ENCODE measurements around the gene GRB10. TPM values are rescaled to one million over a fixed set of nuclear protein-coding genes. Genes with fewer than 3 reads are reported as not detected.

Gene GRB10
- total and polyA plus RNA-seq, 3 experiments from 2014 or later: 0.20 to 0.49 (median 0.20) TPM

DNA sequence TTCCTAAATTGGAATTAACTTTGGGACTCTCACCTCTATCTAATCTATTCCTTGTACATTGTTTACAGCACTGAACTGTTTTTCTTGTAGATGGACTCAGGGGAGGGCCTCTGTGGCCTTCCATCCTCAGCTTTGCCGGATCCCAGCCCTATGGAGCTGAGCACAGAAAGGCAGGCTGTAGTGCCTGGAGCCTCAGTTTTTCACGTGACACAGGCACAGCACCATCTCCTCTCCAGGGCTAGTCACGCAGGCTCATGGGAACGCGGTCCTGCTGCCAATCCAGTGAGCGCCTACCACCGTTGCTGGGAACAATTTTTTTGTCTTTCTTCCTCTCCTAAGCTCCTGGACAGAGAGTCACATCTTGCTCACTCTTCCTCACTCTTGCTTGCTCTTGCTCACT lies 141.9 kb downstream of the GRB10 start:
- POLR2A ChIA-PET: no interaction called here

DNA sequence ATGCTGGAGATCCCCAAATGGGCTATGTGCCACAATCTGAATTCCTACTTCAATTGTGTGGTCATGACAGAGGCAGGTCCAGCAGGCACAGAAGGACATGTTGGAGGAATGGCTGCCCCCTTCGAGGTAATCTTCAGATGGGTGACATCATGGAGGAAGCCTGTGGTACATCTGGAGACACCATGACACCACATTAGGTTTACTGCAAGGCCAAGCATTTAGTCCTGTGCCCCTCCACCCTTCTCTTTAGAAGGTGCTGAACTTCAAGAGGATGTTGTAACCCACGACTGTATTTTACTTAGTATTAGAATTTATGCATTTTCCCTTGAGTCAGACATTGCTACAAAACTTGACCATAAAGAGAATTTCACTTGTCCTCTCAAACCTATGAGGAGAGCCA lies 142.4 kb downstream of the GRB10 start:
- CTCF ChIA-PET: interaction anchor here (1.2 kb wide), 1 partner anchor 38 kb away, joined by 3 read pairs; no protein-coding TSS in a partner anchor
- H3K27me3 Mint-ChIP-seq: peaks cover 3 to 10% of the 10 kb centered on the region in 2 donors
- H3K36me3 Mint-ChIP-seq: peaks cover 0 to 4% (median 0%) of the 10 kb centered on the region in 3 donors

More for the DNA sequence above, 141.9 kb downstream of the GRB10 start:
- Mint-ChIP-seq H3K4me1 (peaks cover 0 to 1% (median 1%) of the 10 kb centered on the region in 3 donors), H3K4me3 (no peak overlapping the region), H3K9me3 (no peaks in the 10 kb centered on the region), H3K27ac (peak overlapping the region in 1 of 8 donors; percentile 6), H3K27me3 (peaks cover 3 to 6% of the 10 kb centered on the region in 2 donors), H3K36me3 (no peaks in the 10 kb centered on the region)
- no peak for DNase-seq
- Histone ChIP-seq H3K4me3 (ENCODE audit: low read length) (no peak overlapping the region), H3K27me3 (ENCODE audit: insufficient read depth, low read length, poor library complexity, severe bottlenecking) (no peaks in the 10 kb centered on the region), H3K9me3 (ENCODE audit: low read length) (no peaks in the 10 kb centered on the region), H3K27ac (ENCODE audit: low read depth, low read length) (no peak overlapping the region), H3K36me3 (ENCODE audit: insufficient read depth, low read length) (no peaks in the 10 kb centered on the region), H3K4me1 (ENCODE audit: insufficient read depth, low read length) (no peaks in the 10 kb centered on the region)
- CTCF ChIA-PET: interaction anchor here (1.0 to 1.3 kb wide), 3 partner anchors 8 to 45 kb away, joined by 3 to 10 read pairs (median 4); no protein-coding TSS in a partner anchor

GRCh38 chr7:50637725-50638643 lies 144.7 kb downstream of the GRB10 start:
- Histone ChIP-seq H3K4me3 (ENCODE audit: low read length) (no peak overlapping the region), H3K27ac (ENCODE audit: low read depth, low read length) (no peak overlapping the region), H3K4me1 (ENCODE audit: insufficient read depth, low read length) (no peaks in the 10 kb centered on the region), H3K36me3 (ENCODE audit: insufficient read depth, low read length) (no peaks in the 10 kb centered on the region), H3K27me3 (ENCODE audit: insufficient read depth, low read length, poor library complexity, severe bottlenecking) (no peaks in the 10 kb centered on the region), H3K9me3 (ENCODE audit: low read length) (no peaks in the 10 kb centered on the region)
- Mint-ChIP-seq H3K27ac (no peak overlapping the region), H3K4me1 (peaks cover 0 to 2% (median 2%) of the 10 kb centered on the region in 3 donors), H3K9me3 (peaks cover 0 to 3% (median 0%) of the 10 kb centered on the region in 5 donors), H3K27me3 (peaks cover 4 to 25% of the 10 kb centered on the region in 2 donors), H3K36me3 (peaks cover 0 to 12% (median 0%) of the 10 kb centered on the region in 3 donors), H3K4me3 (no peak overlapping the region)
- DNase-seq: no peak
- POLR2A ChIA-PET: no interaction called here
- CTCF ChIA-PET: interaction anchor here (1.1 kb wide), 1 partner anchor 24 kb away, joined by 3 read pairs; no protein-coding TSS in a partner anchor

More for the DNA sequence above, 142.4 kb downstream of the GRB10 start:
- Mint-ChIP-seq H3K9me3 (peaks cover 0 to 3% (median 0%) of the 10 kb centered on the region in 5 donors), H3K4me3 (no peak overlapping the region), H3K4me1 (no peaks in the 10 kb centered on the region), H3K27ac (no peak overlapping the region)
- POLR2A ChIA-PET: no interaction called here
- Histone ChIP-seq H3K27me3 (ENCODE audit: insufficient read depth, low read length, poor library complexity, severe bottlenecking) (no peaks in the 10 kb centered on the region), H3K4me1 (ENCODE audit: insufficient read depth, low read length) (no peaks in the 10 kb centered on the region), H3K27ac (ENCODE audit: low read depth, low read length) (no peak overlapping the region), H3K36me3 (ENCODE audit: insufficient read depth, low read length) (no peaks in the 10 kb centered on the region), H3K4me3 (ENCODE audit: low read length) (no peak overlapping the region), H3K9me3 (ENCODE audit: low read length) (no peaks in the 10 kb centered on the region)
- DNase-seq: no peak

GRCh38 chr7:50634378-50634777 lies 148.3 kb downstream of the GRB10 start:
- POLR2A ChIA-PET: no interaction called here
- CTCF ChIA-PET: interaction anchor here (1.3 to 3.8 kb wide), 6 partner anchors 13 to 45 kb away, joined by 3 to 27 read pairs (median 13); no protein-coding TSS in a partner anchor

DNA sequence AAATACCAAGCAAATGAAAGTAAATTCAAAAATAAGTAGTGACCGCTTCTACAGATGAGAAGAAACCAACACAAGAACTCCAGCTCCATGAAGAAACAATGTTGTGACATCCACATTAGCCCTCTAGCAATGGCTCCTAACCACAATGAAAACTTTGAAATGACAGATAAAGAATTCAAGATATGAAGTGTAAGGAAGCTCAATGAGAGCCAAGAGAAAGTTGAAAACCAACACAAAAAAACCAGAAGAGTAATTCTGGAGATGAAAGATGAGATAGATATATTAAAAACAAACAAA lies 149.3 kb downstream of the GRB10 start:
- ChIA-PET CTCF (interaction anchor here (1.0 to 3.8 kb wide), 19 partner anchors 8 to 540 kb away, joined by 3 to 27 read pairs (median 9); partner anchors contain the start of gene ZPBP), POLR2A (no interaction called here)
- no peak for DNase-seq
- Mint-ChIP-seq H3K9me3 (peaks cover 0 to 3% (median 0%) of the 10 kb centered on the region in 5 donors), H3K27ac (no peak overlapping the region), H3K4me3 (no peak overlapping the region), H3K36me3 (peaks cover 0 to 12% (median 0%) of the 10 kb centered on the region in 3 donors), H3K4me1 (peaks cover 0 to 5% (median 3%) of the 10 kb centered on the region in 3 donors), H3K27me3 (peaks cover 4 to 31% of the 10 kb centered on the region in 2 donors)
- Histone ChIP-seq H3K36me3 (ENCODE audit: insufficient read depth, low read length) (no peaks in the 10 kb centered on the region), H3K4me1 (ENCODE audit: insufficient read depth, low read length) (no peaks in the 10 kb centered on the region), H3K4me3 (ENCODE audit: low read length) (no peak overlapping the region), H3K27ac (ENCODE audit: low read depth, low read length) (no peak overlapping the region), H3K9me3 (ENCODE audit: low read length) (no peaks in the 10 kb centered on the region), H3K27me3 (ENCODE audit: insufficient read depth, low read length, poor library complexity, severe bottlenecking) (no peaks in the 10 kb centered on the region)

More at GRCh38 chr7:50634378-50634777, 148.3 kb downstream of the GRB10 start:
- Histone ChIP-seq H3K27me3 (ENCODE audit: insufficient read depth, low read length, poor library complexity, severe bottlenecking) (no peaks in the 10 kb centered on the region), H3K36me3 (ENCODE audit: insufficient read depth, low read length) (no peaks in the 10 kb centered on the region), H3K4me3 (ENCODE audit: low read length) (no peak overlapping the region), H3K4me1 (ENCODE audit: insufficient read depth, low read length) (no peaks in the 10 kb centered on the region), H3K9me3 (ENCODE audit: low read length) (no peaks in the 10 kb centered on the region), H3K27ac (ENCODE audit: low read depth, low read length) (no peak overlapping the region)
- H3K4me1 Mint-ChIP-seq: peaks cover 0 to 5% (median 3%) of the 10 kb centered on the region in 3 donors
- peaks cover 4 to 26% of the 10 kb centered on the region in 2 donors for H3K27me3 Mint-ChIP-seq
- H3K9me3 Mint-ChIP-seq: peaks cover 0 to 3% (median 0%) of the 10 kb centered on the region in 5 donors
- H3K27ac Mint-ChIP-seq: no peak overlapping the region
- DNase-seq: no peak
- peaks cover 0 to 12% (median 0%) of the 10 kb centered on the region in 3 donors for H3K36me3 Mint-ChIP-seq
- no peak overlapping the region for H3K4me3 Mint-ChIP-seq

DNA sequence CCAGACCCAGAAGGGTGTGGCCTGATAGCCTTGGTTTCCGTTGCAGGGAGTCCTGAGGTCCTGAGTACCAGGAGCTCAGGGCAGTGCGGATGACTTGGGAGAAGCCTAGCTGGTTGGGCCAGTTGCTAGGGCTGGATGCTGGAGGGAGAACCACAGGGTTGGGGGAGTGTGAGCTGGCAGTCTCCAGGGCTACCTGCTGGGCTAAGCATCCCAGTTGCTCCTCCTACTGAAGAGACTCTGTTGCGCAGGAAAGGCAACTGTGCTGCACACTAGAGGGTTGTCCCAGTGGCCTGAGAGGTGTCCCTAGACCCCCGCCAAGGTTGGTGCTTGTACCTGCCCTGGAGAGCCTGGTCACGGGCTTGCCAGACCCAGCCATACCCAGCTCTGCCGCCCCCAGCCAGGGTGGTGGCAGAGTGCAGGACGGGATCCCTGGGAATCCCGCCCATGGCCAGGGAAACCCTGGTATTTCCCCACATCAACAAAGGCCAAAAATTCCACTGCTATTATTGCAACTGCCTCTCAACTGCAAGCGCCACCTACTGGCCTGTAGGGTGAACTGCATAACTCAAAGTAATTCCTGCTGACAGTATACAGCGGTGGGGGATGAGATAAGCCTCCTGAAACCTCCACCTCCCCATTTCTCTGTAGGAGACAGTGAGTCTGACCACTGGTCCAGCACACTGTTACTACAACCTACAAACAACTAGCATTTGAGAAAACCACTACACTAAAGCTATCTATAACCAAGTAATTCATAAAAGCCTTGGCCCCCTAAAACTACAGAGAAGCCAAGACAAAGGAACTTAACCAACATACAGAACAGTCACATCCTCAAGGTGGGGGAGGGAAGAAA lies 149.9 kb downstream of the GRB10 start:
- Histone ChIP-seq H3K4me3 (ENCODE audit: low read length) (no peak overlapping the region), H3K27me3 (ENCODE audit: insufficient read depth, low read length, poor library complexity, severe bottlenecking) (no peaks in the 10 kb centered on the region), H3K9me3 (ENCODE audit: low read length) (no peaks in the 10 kb centered on the region), H3K27ac (ENCODE audit: low read depth, low read length) (no peak overlapping the region), H3K36me3 (ENCODE audit: insufficient read depth, low read length) (no peaks in the 10 kb centered on the region), H3K4me1 (ENCODE audit: insufficient read depth, low read length) (no peaks in the 10 kb centered on the region)
- Mint-ChIP-seq H3K27me3 (peaks cover 9 to 37% of the 10 kb centered on the region in 2 donors), H3K4me1 (peaks cover 0 to 5% (median 3%) of the 10 kb centered on the region in 3 donors), H3K4me3 (no peak overlapping the region), H3K27ac (peak overlapping the region in 1 of 8 donors; percentile 68), H3K9me3 (peaks cover 0 to 3% (median 0%) of the 10 kb centered on the region in 5 donors), H3K36me3 (peaks cover 0 to 12% (median 0%) of the 10 kb centered on the region in 3 donors)
- peak; percentile 50 to 75 (median 51) for DNase-seq
- ChIA-PET CTCF (interaction anchor here (0.7 to 3.8 kb wide), 20 partner anchors 8 to 540 kb away, joined by 3 to 27 read pairs (median 8); partner anchors contain the start of gene ZPBP), POLR2A (no interaction called here)

DNA sequence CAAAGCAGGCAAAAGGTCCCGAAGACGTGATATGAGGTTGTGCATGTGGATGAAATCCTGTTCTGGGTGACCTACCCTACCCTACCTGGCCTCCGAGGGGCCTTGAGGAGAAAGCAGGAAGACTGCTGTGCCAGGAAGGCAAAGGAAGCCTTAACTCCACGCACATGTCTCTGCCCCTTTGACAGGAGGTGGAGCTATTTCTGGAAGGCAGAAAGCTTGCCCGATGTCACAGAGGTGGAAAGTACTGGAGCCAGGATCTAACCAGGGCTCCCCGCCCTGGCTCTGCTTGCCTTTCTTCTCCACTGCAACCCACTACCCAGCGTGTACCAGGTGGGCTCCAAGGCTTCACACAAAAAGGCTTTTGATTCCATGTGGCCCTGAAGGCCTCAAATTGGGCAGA lies 151.1 kb downstream of the GRB10 start:
- peaks cover 13 to 43% of the 10 kb centered on the region in 2 donors for H3K27me3 Mint-ChIP-seq
- Histone ChIP-seq H3K4me3 (ENCODE audit: low read length) (no peak overlapping the region), H3K27ac (ENCODE audit: low read depth, low read length) (no peak overlapping the region), H3K27me3 (ENCODE audit: insufficient read depth, low read length, poor library complexity, severe bottlenecking) (no peaks in the 10 kb centered on the region), H3K9me3 (ENCODE audit: low read length) (no peaks in the 10 kb centered on the region), H3K4me1 (ENCODE audit: insufficient read depth, low read length) (no peaks in the 10 kb centered on the region), H3K36me3 (ENCODE audit: insufficient read depth, low read length) (no peaks in the 10 kb centered on the region)
- CTCF ChIA-PET: interaction anchor here (0.9 to 3.8 kb wide), 7 partner anchors 13 to 539 kb away, joined by 4 to 27 read pairs (median 12); partner anchors contain the start of gene ZPBP
- no peak overlapping the region for H3K4me3 Mint-ChIP-seq
- peaks cover 0 to 5% (median 3%) of the 10 kb centered on the region in 3 donors for H3K4me1 Mint-ChIP-seq
- peaks cover 0 to 3% (median 0%) of the 10 kb centered on the region in 5 donors for H3K9me3 Mint-ChIP-seq
- peaks cover 0 to 12% (median 0%) of the 10 kb centered on the region in 3 donors for H3K36me3 Mint-ChIP-seq
- no peak for DNase-seq
- no peak overlapping the region for H3K27ac Mint-ChIP-seq
- POLR2A ChIA-PET: interaction anchor here (1.0 kb wide), 1 partner anchor 21 kb away, joined by 4 read pairs; no protein-coding TSS in a partner anchor

All from CD8-positive, alpha-beta memory T cell (primary cell).